ENCODE measurements around the gene ALDH4A1.
"Not testable (repeated sequence)": the region's sequence is repeated elsewhere in the genome, so short reads cannot be mapped to it uniquely, and the experiment has no call there.

Gene ALDH4A1

DNA sequence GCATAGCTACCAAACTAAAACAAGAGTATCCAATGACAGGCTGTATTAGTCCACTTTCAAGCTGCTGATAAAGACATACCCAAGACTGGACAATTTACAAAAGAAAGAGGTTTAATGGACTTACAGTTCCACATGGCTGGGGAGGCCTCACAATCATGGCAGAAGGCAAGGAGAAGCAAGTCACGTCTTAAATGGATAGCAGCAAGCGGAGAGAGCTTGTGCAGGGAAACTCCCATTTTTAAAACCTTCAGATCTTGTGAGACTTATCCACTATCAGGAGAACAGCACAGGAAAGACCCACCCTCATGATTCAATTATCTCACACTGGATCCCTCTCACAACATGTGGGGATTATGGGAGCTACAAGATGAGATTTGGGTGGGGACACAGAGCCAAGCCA lies 54.6 kb downstream of the ALDH4A1 start:
- not testable (repeated sequence) for DNase-seq

GRCh38 chr1:18840145-18840544 lies 62.2 kb downstream of the ALDH4A1 start:
- DNase-seq, result no peak

GRCh38 chr1:18836654-18837053 lies 65.7 kb downstream of the ALDH4A1 start:
- no peak for DNase-seq

DNA sequence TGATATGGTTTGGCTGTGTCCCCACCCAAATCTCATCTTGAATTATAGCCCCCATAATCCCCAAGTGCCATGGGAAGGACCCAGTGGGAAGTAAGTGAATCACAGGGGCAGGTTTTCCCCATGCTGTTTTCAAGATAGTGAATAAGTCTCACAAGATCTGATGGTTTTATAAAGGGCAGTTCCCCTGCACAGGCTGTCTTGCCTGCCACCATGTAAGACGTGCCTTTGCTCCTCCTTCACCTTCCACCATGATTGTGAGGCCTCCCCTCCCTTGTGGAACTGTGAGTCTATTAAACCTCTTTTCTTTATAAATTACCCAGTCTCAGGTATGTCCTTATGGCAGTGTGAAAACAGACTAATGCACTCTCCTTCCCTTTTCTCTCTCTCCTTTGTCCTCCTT lies 70.0 kb downstream of the ALDH4A1 start:
- DNase-seq, result not testable (repeated sequence)

DNA sequence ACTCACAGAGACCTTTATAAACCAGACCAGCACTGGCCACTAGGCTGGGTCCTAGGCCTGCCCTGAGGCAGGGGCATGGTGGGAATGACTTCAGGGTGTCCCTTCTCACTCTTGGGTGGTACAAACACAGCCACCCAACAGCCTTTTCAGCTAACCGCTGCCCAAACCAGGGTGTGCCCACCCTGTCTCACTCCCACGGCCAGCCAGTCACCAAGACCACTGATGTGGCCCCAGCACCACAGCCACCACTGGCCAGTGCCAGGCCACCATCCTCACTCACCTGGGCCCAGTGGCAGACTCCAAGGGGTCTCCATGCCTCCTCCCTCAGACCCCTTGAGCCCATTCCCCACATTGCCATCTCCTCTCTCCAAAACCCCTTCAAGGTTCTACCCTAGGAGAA lies 70.7 kb downstream of the ALDH4A1 start:
- no peak for DNase-seq

GRCh38 chr1:18830596-18830995 lies 71.8 kb downstream of the ALDH4A1 start:
- no peak for DNase-seq

DNA sequence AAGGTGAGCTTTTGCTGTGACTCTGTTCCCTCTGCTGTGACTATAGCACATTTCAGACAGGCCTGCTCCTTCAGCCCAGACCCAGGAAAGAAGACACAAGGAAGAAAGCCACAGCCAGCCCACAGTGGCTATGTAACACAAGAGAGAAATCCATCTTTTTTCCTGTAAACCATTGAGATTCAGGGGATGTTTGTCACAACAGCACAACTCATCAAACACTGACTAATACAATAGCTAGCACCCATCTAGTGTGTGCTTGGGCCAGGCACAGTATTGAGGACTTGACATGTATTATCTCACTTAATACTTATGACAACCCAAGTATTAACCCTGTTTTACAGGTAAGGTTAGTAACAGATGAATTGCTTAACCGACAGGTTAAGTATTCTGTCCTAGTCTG lies 72.7 kb downstream of the ALDH4A1 start:
- no peak for DNase-seq

- no peak for DNase-seq
These were observed 74.1 kb downstream of the ALDH4A1 start for GRCh38 chr1:18828224-18828623.

DNA sequence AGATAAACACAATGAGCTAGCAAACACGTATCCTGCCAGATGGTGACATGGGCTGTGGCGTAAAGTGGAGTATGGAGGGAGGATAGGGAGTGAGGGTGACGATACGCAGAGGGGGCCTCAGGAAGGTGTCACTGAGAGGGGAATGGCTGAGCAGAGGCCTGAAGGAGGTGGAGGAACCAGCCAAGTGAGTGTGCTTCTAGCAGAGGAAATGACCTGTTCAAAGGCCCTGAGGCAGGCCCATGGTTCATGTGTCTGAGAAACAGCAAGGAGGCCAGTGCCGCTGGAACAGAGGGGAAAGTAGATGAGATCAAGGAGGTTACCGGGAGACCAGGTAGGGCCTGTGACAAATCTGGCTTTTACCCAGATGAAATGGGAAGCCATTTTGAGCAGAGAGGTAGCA lies 78.9 kb downstream of the ALDH4A1 start:
- DNase-seq, result no peak

Measured in NCI-H69 (cell line).